ENCODE results near the gene GFOD2.

The GFOD2 gene

GRCh38 chr16:67628216-67628615 is 90.9 kb downstream of the GFOD2 start:
- no peak for DNase-seq
